GM21381 (cell line): Measurements from ENCODE around the gene ERC2.
"Not testable (repeated sequence)": the region's sequence is repeated elsewhere in the genome, so short reads cannot be mapped to it uniquely, and the experiment has no call there.

Experiments used
- ATAC-seq: cut with Tn5 transposase; IDR thresholded peaks from one replicate; pipeline ENCODE4 v1.9.1; 2021; ENCODE audit warnings: mild to moderate bottlenecking, moderate library complexity; ENCODE audit not compliant: unreplicated experiment

Gene ERC2

GRCh38 chr3:56468184-56469106, at the start of gene ERC2:
ERC2 (minus strand) TSS chr3:56468467.
- no peak for ATAC-seq

GRCh38 chr3:56502738-56503137, 34.5 kb upstream of the ERC2 start:
- no peak for ATAC-seq

- ATAC-seq = not testable (repeated sequence)
Measured at GRCh38 chr3:56496376-56496775, 28.1 kb upstream of the ERC2 start.

- ATAC-seq = peak; percentile 95
Measured at GRCh38 chr3:56494679-56495322, 26.5 kb upstream of the ERC2 start.

- no peak for ATAC-seq
Measured at GRCh38 chr3:56491566-56491965, 23.3 kb upstream of the ERC2 start.

- ATAC-seq = no peak
Measured at GRCh38 chr3:56488812-56489600, 20.7 kb upstream of the ERC2 start.

- ATAC-seq = no peak
Measured at GRCh38 chr3:56484525-56485032, 16.3 kb upstream of the ERC2 start.

- no peak for ATAC-seq
Measured at GRCh38 chr3:56484122-56484521, 15.9 kb upstream of the ERC2 start.

- ATAC-seq = no peak
Measured at GRCh38 chr3:56477646-56478045, 9.4 kb upstream of the ERC2 start.

- ATAC-seq = no peak
Measured at GRCh38 chr3:56476771-56477170, 8.5 kb upstream of the ERC2 start.

- no peak for ATAC-seq
Measured at GRCh38 chr3:56471771-56472170, 3.5 kb upstream of the ERC2 start.

GRCh38 chr3:56469141-56469540, 874 bp upstream of the ERC2 start:
- no peak for ATAC-seq

GRCh38 chr3:56467801-56468183, 475 bp downstream of the ERC2 start:
- ATAC-seq = no peak

GRCh38 chr3:56467108-56467507, 1.2 kb downstream of the ERC2 start:
- no peak for ATAC-seq

GRCh38 chr3:56459719-56460118, 8.5 kb downstream of the ERC2 start:
- ATAC-seq = no peak

- no peak for ATAC-seq
Measured at GRCh38 chr3:56459104-56459496, 9.2 kb downstream of the ERC2 start.

GRCh38 chr3:56458496-56459103, 9.7 kb downstream of the ERC2 start:
- ATAC-seq = no peak

GRCh38 chr3:56456117-56456516, 12.2 kb downstream of the ERC2 start:
- no peak for ATAC-seq

- ATAC-seq = no peak
Measured at GRCh38 chr3:56453011-56453410, 15.3 kb downstream of the ERC2 start.

- no peak for ATAC-seq
Measured at GRCh38 chr3:56452085-56452484, 16.2 kb downstream of the ERC2 start.

GRCh38 chr3:56443372-56443771, 24.9 kb downstream of the ERC2 start:
- ATAC-seq = no peak
